ENCODE data around the gene SPATA31C2.
"Not testable (repeated sequence)": the region's sequence is repeated elsewhere in the genome, so short reads cannot be mapped to it uniquely, and the experiment has no call there.

Gene SPATA31C2

GRCh38 chr9:88166660-88167059 lies 28.4 kb upstream of the SPATA31C2 start:
- Mint-ChIP-seq H3K4me3 (no peak overlapping the region), H3K27ac (no peak overlapping the region), H3K36me3 (ENCODE audit: low read depth) (no peaks in the 10 kb centered on the region), H3K9me3 (no peaks in the 10 kb centered on the region), H3K4me1 (ENCODE audit: low read depth) (no peaks in the 10 kb centered on the region), H3K27me3 (ENCODE audit: low read depth) (peaks cover 19% of the 10 kb centered on the region)

GRCh38 chr9:88164850-88165249 lies 26.6 kb upstream of the SPATA31C2 start:
- H3K27ac Mint-ChIP-seq, result no peak overlapping the region
- peaks cover 30% of the 10 kb centered on the region for H3K27me3 Mint-ChIP-seq (ENCODE audit: low read depth)
- no peaks in the 10 kb centered on the region for H3K36me3 Mint-ChIP-seq (ENCODE audit: low read depth)
- H3K9me3 Mint-ChIP-seq, result no peaks in the 10 kb centered on the region
- H3K4me1 Mint-ChIP-seq (ENCODE audit: low read depth), result no peaks in the 10 kb centered on the region
- no peak overlapping the region for H3K4me3 Mint-ChIP-seq

GRCh38 chr9:88161144-88161543 lies 22.9 kb upstream of the SPATA31C2 start:
- no peaks in the 10 kb centered on the region for H3K9me3 Mint-ChIP-seq
- H3K27ac Mint-ChIP-seq, result no peak overlapping the region
- H3K4me3 Mint-ChIP-seq, result no peak overlapping the region
- H3K27me3 Mint-ChIP-seq (ENCODE audit: low read depth), result peaks cover 44% of the 10 kb centered on the region
- no peaks in the 10 kb centered on the region for H3K36me3 Mint-ChIP-seq (ENCODE audit: low read depth)
- no peaks in the 10 kb centered on the region for H3K4me1 Mint-ChIP-seq (ENCODE audit: low read depth)

- no peak overlapping the region for H3K27ac Mint-ChIP-seq
- H3K9me3 Mint-ChIP-seq, result no peaks in the 10 kb centered on the region
- no peaks in the 10 kb centered on the region for H3K36me3 Mint-ChIP-seq (ENCODE audit: low read depth)
- peaks cover 48% of the 10 kb centered on the region for H3K27me3 Mint-ChIP-seq (ENCODE audit: low read depth)
- no peaks in the 10 kb centered on the region for H3K4me1 Mint-ChIP-seq (ENCODE audit: low read depth)
- no peak overlapping the region for H3K4me3 Mint-ChIP-seq
These were observed 5.8 kb upstream of the SPATA31C2 start for GRCh38 chr9:88143957-88144625.

GRCh38 chr9:88143179-88143578 lies 4.9 kb upstream of the SPATA31C2 start:
- H3K4me1 Mint-ChIP-seq (ENCODE audit: low read depth), result no peaks in the 10 kb centered on the region
- no peak overlapping the region for H3K27ac Mint-ChIP-seq
- no peak overlapping the region for H3K4me3 Mint-ChIP-seq
- H3K36me3 Mint-ChIP-seq (ENCODE audit: low read depth), result no peaks in the 10 kb centered on the region
- H3K9me3 Mint-ChIP-seq, result no peaks in the 10 kb centered on the region
- H3K27me3 Mint-ChIP-seq (ENCODE audit: low read depth), result peaks cover 48% of the 10 kb centered on the region

GRCh38 chr9:88133552-88133951 lies 4.7 kb downstream of the SPATA31C2 start:
- not testable (repeated sequence) for H3K27ac Mint-ChIP-seq; H3K27me3 Mint-ChIP-seq (ENCODE audit: low read depth); H3K9me3 Mint-ChIP-seq; H3K36me3 Mint-ChIP-seq (ENCODE audit: low read depth); H3K4me1 Mint-ChIP-seq (ENCODE audit: low read depth); H3K4me3 Mint-ChIP-seq

GRCh38 chr9:88129556-88129955 lies 8.7 kb downstream of the SPATA31C2 start:
- H3K4me3 Mint-ChIP-seq; H3K27ac Mint-ChIP-seq; H3K4me1 Mint-ChIP-seq (ENCODE audit: low read depth); H3K36me3 Mint-ChIP-seq (ENCODE audit: low read depth); H3K27me3 Mint-ChIP-seq (ENCODE audit: low read depth); H3K9me3 Mint-ChIP-seq: not testable (repeated sequence)

- not testable (repeated sequence) for H3K36me3 Mint-ChIP-seq (ENCODE audit: low read depth); H3K9me3 Mint-ChIP-seq; H3K27me3 Mint-ChIP-seq (ENCODE audit: low read depth); H3K4me3 Mint-ChIP-seq; H3K27ac Mint-ChIP-seq; H3K4me1 Mint-ChIP-seq (ENCODE audit: low read depth)
These were observed 10.5 kb downstream of the SPATA31C2 start for GRCh38 chr9:88127700-88128300.

- H3K27ac Mint-ChIP-seq; H3K4me3 Mint-ChIP-seq; H3K9me3 Mint-ChIP-seq; H3K4me1 Mint-ChIP-seq (ENCODE audit: low read depth); H3K27me3 Mint-ChIP-seq (ENCODE audit: low read depth); H3K36me3 Mint-ChIP-seq (ENCODE audit: low read depth): not testable (repeated sequence)
These were observed 14.9 kb downstream of the SPATA31C2 start for GRCh38 chr9:88123413-88123812.

- not testable (repeated sequence) for H3K4me1 Mint-ChIP-seq (ENCODE audit: low read depth); H3K9me3 Mint-ChIP-seq
These were observed 20.2 kb downstream of the SPATA31C2 start for GRCh38 chr9:88118121-88118520.

GRCh38 chr9:88114968-88115612 lies 23.2 kb downstream of the SPATA31C2 start:
- H3K27me3 Mint-ChIP-seq (ENCODE audit: low read depth); H3K4me1 Mint-ChIP-seq (ENCODE audit: low read depth); H3K4me3 Mint-ChIP-seq; H3K9me3 Mint-ChIP-seq; H3K27ac Mint-ChIP-seq; H3K36me3 Mint-ChIP-seq (ENCODE audit: low read depth): not testable (repeated sequence)

More at GRCh38 chr9:88118121-88118520, 20.2 kb downstream of the SPATA31C2 start:
- H3K27ac Mint-ChIP-seq; H3K27me3 Mint-ChIP-seq (ENCODE audit: low read depth); H3K4me3 Mint-ChIP-seq; H3K36me3 Mint-ChIP-seq (ENCODE audit: low read depth): not testable (repeated sequence)

- not testable (repeated sequence) for H3K27ac Mint-ChIP-seq; H3K27me3 Mint-ChIP-seq (ENCODE audit: low read depth); H3K4me3 Mint-ChIP-seq; H3K4me1 Mint-ChIP-seq (ENCODE audit: low read depth); H3K9me3 Mint-ChIP-seq; H3K36me3 Mint-ChIP-seq (ENCODE audit: low read depth)
These were observed 23.9 kb downstream of the SPATA31C2 start for GRCh38 chr9:88114283-88114967.

- H3K27ac Mint-ChIP-seq; H3K36me3 Mint-ChIP-seq (ENCODE audit: low read depth); H3K4me3 Mint-ChIP-seq; H3K27me3 Mint-ChIP-seq (ENCODE audit: low read depth); H3K9me3 Mint-ChIP-seq; H3K4me1 Mint-ChIP-seq (ENCODE audit: low read depth): not testable (repeated sequence)
These were observed 24.8 kb downstream of the SPATA31C2 start for GRCh38 chr9:88113156-88114130.

GRCh38 chr9:88110026-88110425 lies 28.2 kb downstream of the SPATA31C2 start:
- Mint-ChIP-seq H3K9me3 (no peaks in the 10 kb centered on the region), H3K4me3 (no peak overlapping the region), H3K27ac (no peak overlapping the region), H3K36me3 (ENCODE audit: low read depth) (no peaks in the 10 kb centered on the region), H3K4me1 (ENCODE audit: low read depth) (no peaks in the 10 kb centered on the region), H3K27me3 (ENCODE audit: low read depth) (peaks cover 25% of the 10 kb centered on the region)

Measured in T-helper 1 cell treated with Interleukin-12 subunit alpha and Interleukin-12 subunit beta and Interleukin-4 antibody, amounts not matched to agents 30 μg/mL and 1 μg/mL, for 36 hours (primary cell).